CD4-positive, alpha-beta T cell treated with Interleukin-17A for 4 hours (primary cell): ENCODE data around the gene BST1.
"Not testable (repeated sequence)": the region's sequence is repeated elsewhere in the genome, so short reads cannot be mapped to it uniquely, and the experiment has no call there.

Source experiments
- DNase-seq: peaks from one replicate; pipeline ENCODE4 v3.0.0-alpha.2; 2020; ENCODE audit warnings: mixed read lengths

Gene BST1

GRCh38 chr4:15714141-15714540, 11.3 kb downstream of the BST1 start:
- no peak for DNase-seq

GRCh38 chr4:15714646-15715435, 12.0 kb downstream of the BST1 start:
- no peak for DNase-seq

- no peak for DNase-seq
Observed at GRCh38 chr4:15716115-15716514, 13.2 kb downstream of the BST1 start.

- DNase-seq = no peak
Observed at GRCh38 chr4:15717086-15717485, 14.2 kb downstream of the BST1 start.

GRCh38 chr4:15717657-15718416, 15.0 kb downstream of the BST1 start:
- DNase-seq = no peak

DNA sequence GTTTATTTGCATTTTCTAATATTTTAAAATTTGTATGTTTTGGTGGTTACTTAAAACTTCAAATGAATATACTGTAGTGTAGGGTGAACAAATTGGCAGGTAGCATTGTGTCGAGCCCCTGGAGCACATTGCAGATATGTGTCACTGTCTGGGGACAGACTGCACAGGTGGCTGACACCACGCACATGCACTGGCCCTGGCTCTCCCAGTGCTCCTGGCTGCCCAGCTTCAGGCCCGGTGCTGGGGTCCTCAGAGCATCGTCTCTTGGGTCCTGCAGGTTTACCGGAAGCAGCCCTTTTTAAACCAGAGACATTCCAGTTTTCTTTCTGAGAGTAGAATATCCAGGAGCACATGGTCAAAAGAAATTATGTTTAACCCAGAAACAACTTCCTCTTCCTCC, 15.6 kb downstream of the BST1 start:
- DNase-seq = no peak

DNA sequence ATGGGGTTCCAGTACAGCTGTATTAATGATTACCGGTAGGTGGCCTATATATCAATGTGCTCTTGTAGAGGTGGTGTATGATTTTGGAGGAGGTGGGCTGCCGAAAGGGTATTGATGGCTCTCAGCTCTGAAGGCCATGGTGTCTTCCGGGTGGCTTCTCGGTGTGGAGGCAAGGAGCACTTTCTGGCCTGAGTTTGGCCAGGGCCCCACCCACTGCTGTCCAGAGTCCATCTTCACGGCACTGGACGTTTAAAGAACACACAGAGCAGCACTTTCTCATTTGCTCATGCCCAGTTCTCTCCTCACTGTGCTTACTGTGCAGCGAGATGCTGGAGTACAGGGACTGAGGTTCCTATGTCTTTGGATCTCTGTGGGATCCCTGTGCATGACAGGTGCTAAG, 16.1 kb downstream of the BST1 start:
- DNase-seq = no peak

- no peak for DNase-seq
Observed at GRCh38 chr4:15719506-15719905, 16.6 kb downstream of the BST1 start.

GRCh38 chr4:15720851-15721250, 18.0 kb downstream of the BST1 start:
- no peak for DNase-seq

DNA sequence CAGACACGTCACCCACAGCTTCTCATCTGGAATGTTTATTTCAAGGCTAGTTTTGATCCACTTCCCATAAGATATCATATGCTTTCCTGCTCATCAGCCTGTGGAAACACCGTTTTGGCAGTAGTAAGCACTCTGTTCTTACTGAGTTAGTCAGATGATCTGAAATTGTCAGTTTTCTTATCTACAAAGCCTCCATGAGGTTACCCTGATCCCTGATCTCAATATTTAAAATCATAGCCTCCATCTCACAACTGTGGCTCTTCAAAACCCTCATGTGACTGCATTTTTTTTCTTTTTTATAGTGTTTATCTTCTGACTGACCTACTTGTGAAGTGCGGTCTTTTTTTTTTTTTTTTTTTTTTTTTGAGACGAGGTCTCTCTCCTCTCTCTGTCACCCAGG, 22.7 kb downstream of the BST1 start:
- no peak for DNase-seq

- peak; percentile 51 for DNase-seq
Observed at GRCh38 chr4:15729910-15730533, 27.2 kb downstream of the BST1 start.

- DNase-seq = not testable (repeated sequence)
Observed at GRCh38 chr4:15733061-15733460, 30.2 kb downstream of the BST1 start.

- no peak for DNase-seq
Observed at GRCh38 chr4:15735536-15735935, 32.7 kb downstream of the BST1 start.

- DNase-seq = no peak
Observed at GRCh38 chr4:15736514-15737050, 33.7 kb downstream of the BST1 start.

DNA sequence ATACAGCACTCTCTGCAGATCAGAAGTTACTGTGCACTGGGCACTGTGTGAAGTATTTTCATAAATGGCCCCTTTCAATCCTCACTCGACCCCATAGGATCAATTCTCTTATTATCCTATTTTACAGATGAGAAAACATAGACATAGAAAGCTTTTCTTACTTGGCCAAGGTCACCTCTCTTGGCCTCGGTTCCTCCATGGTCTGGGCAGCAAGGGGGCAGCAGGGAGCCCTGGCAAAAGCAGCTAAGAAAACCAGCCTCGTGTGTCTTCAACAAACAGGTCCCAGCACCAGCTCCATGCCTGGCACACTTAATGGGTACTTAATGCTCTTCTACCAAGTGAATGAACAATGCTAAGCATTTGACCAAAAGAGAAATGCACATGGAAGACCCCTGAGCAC, 34.4 kb downstream of the BST1 start:
- DNase-seq = no peak

DNA sequence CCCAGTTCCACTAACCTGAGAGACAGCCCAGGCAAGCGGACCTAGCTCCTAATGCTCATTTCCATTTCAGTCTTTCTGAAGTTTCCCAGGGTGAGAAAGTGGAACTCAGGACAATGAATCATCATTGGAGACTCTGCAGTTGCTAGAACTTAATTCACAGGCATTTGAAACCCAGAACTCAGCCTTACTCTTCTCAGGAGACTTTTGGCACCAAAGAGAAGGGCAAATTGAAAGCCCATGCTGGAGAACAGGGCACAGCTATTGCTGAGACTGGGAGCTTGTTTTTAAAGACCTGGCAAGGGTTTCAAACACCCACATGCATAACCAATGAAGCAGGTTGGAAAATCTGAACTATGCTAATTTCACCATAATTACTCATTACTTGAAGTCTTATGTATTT, 36.0 kb downstream of the BST1 start:
- DNase-seq = no peak

DNA sequence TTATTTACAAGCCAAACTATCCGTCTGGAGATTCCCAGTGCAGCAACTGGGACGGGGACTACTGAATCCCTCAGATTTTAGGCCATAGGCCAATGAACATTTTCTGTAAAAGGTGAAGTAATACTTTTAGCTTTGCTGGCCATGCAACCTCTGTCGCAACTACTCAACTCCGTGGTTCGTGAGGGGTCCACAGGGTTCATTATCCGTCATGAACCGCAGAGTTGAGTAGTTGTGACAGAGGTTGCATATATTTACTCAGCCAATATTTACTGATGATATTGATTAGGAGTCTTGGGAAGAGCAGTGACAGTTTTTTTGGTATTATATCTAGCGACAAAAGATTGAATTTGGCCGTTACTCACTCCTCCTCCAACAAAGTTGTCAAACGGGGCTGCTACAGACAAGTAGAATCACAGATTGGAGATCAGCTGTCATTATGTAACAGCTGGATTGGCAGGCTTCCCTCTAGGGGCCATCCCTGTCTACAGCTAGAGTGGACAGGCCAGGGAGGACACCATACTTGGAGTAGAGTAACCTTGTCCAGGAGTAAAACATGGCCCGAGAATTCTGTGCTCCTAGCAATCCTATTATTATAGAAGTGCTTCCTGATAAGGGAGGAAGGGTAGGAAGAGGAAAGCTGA, 38.0 kb downstream of the BST1 start:
- no peak for DNase-seq

DNA sequence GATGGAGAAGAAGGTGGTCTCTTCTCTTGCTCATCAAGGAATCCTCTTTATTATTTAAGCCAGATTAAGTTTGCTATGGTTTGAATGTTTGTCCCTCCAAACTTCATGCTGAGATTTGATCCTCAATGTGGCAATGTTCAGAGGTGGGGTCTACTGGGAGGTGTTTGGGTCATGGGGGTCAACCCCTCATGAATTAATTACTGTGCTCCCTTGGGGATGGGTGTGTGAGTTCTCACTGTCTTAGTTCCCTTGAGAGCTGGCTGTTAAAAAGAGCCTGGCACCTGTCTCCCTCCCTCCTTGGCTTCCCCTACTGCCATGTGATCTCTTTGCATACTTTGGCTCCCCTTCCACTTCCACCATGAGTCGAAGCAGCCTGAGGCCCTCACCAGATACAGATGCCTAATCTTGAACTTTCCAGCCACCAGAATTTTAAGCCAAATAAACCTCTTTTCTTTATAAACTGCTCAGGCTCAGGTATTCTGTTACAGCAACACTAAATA, 39.3 kb downstream of the BST1 start:
- no peak for DNase-seq

DNA sequence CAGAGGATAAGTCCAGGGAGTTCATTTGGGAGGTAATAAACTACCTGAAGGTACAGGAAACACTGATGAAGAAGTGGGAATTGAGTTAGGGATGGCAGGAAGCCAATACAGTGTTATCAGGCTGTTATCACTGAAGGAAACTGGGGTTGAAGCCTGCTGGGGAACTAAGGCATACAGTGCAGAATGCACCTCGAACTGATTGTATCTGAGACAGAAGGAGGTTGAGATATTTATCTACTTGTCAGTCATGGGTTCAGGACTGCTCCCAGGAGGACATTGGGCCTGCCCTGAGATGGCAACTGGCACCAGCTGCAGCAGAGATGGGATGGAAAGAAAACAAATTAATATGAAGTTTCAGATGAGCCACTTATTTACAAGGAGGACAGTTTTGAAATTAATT, 39.8 kb downstream of the BST1 start:
- no peak for DNase-seq

DNA sequence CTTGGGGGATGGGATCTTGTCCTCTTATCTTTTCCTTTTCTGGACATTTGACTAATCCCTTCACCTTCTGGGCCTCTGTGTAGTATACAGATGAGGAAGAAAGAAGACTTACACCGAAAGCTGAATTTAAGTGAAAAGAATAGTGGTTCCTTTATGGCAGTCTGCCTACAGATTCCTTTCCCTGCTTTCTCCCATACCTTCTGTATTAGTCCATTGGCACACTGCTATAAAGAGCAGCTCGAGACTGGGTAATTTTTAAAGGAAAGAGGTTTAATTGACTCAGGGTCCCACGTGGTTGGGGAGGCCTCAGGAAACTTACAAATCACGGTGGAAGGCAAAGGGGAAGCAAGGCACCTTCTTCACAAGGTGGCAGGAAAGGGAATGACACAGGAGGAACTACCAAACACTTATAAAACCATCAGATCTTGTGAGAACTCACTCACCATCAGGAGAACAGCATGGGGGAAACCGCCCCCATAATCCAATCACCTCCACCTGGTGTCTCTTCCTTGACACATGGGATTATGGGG, 41.2 kb downstream of the BST1 start:
- DNase-seq = no peak

DNA sequence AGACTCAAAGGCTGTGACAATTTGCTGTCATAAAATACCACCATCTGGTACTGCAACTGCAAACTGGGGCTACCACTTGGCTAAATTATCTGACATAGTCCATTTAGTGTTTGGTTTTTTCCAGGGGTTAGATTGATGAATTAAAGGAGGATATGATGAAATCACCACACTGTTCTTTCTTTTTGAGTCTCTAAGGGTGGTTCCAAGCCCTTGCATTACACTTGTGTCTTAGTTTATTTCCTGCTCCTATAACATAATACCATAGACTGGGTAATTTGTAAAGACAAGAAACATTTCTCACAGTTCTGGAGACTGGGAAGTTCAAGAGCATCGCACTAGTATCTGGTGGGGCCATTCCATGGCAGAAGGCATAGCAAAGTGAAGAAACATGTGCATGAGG, 43.2 kb downstream of the BST1 start:
- DNase-seq = no peak

- no peak for DNase-seq
Observed at GRCh38 chr4:15749001-15749400, 46.1 kb downstream of the BST1 start.

GRCh38 chr4:15751153-15751552, 48.3 kb downstream of the BST1 start:
- DNase-seq = no peak
